ENCODE data around the gene WIZ. TPM values are rescaled to one million over a fixed set of nuclear protein-coding genes. Genes with fewer than 3 reads are reported as not detected.

The WIZ gene
- total RNA-seq, 2 donors from 2014 or later: 38.0 to 38.6 TPM

GRCh38 chr19:15381429-15381828, 68.3 kb downstream of the WIZ start:
- Histone ChIP-seq H3K9me3 (ENCODE audit: control insufficient read depth, low read length) (no peaks in the 10 kb centered on the region), H3K4me1 (ENCODE audit: control insufficient read depth, insufficient read depth, low read length) (no peaks in the 10 kb centered on the region), H3K9ac (ENCODE audit: extremely low read depth, low read length, poor library complexity, severe bottlenecking) (no peak overlapping the region), H3K4me3 (ENCODE audit: low read length) (peak overlapping the region; percentile 78), H3K36me3 (ENCODE audit: control insufficient read depth, insufficient read depth, low read length) (peaks cover 28% of the 10 kb centered on the region), H3K27ac (ENCODE audit: low read depth, low read length) (no peak overlapping the region), H3K27me3 (ENCODE audit: control insufficient read depth, insufficient read depth, low read length, poor library complexity, severe bottlenecking) (no peaks in the 10 kb centered on the region)
- H3K27me3 Mint-ChIP-seq (ENCODE audit: insufficient read depth): no peaks in the 10 kb centered on the region
- H3K9me3 Mint-ChIP-seq: no peaks in the 10 kb centered on the region
- 97 to 100% methylated on average over 2 of the region's 2 CpGs for WGBS, 2 experiments (ENCODE audit: insufficient coverage in 1 of 2, insufficient read length in 1 of 2)
- DNase-seq: no peak
- peaks cover 27% of the 10 kb centered on the region for H3K4me1 Mint-ChIP-seq
- H3K4me3 Mint-ChIP-seq: no peak overlapping the region
- peak overlapping the region; percentile 72 for H3K27ac Mint-ChIP-seq
- TF ChIP-seq CTCF (conservative IDR thresholded peaks at IDR 0.05): no peak
- H3K36me3 Mint-ChIP-seq (ENCODE audit: low read depth): peaks cover 31% of the 10 kb centered on the region

GRCh38 chr19:15379999-15380647, 69.6 kb downstream of the WIZ start:
- H3K36me3 ChIP-seq (ENCODE audit: control insufficient read depth, insufficient read depth, low read length): peaks cover 24% of the 10 kb centered on the region
- WGBS, 2 experiments (ENCODE audit: insufficient coverage in 1 of 2, insufficient read length in 1 of 2): 1 to 10% methylated on average over 7 to 56 of the region's 56 CpGs
- Mint-ChIP-seq H3K27me3 (ENCODE audit: insufficient read depth) (no peaks in the 10 kb centered on the region), H3K4me3 (peak overlapping the region; percentile 96), H3K27ac (peak overlapping the region; percentile 93), H3K36me3 (ENCODE audit: low read depth) (peaks cover 29% of the 10 kb centered on the region), H3K9me3 (no peaks in the 10 kb centered on the region), H3K4me1 (peaks cover 27% of the 10 kb centered on the region)
- peak; percentile 26 for TF ChIP-seq CTCF (conservative IDR thresholded peaks at IDR 0.05)
- H3K4me3 ChIP-seq (ENCODE audit: low read length): peak overlapping the region; percentile 78
- no peaks in the 10 kb centered on the region for H3K4me1 ChIP-seq (ENCODE audit: control insufficient read depth, insufficient read depth, low read length)
- no peaks in the 10 kb centered on the region for H3K27me3 ChIP-seq (ENCODE audit: control insufficient read depth, insufficient read depth, low read length, poor library complexity, severe bottlenecking)
- H3K9me3 ChIP-seq (ENCODE audit: control insufficient read depth, low read length): no peaks in the 10 kb centered on the region
- H3K27ac ChIP-seq (ENCODE audit: low read depth, low read length): peak overlapping the region; percentile 83
- DNase-seq: peak; percentile 94
- peak overlapping the region; percentile 49 for H3K9ac ChIP-seq (ENCODE audit: extremely low read depth, low read length, poor library complexity, severe bottlenecking)

GRCh38 chr19:15379083-15379998, 70.4 kb downstream of the WIZ start, which contains the start of gene AKAP8:
AKAP8 (minus strand) TSS chr19:15379787; CDS start chr19:15379731, 56 bp downstream.
- H3K4me3 Mint-ChIP-seq: peak within 1 kb of the TSS; percentile 96
- Histone ChIP-seq H3K27me3 (ENCODE audit: control insufficient read depth, insufficient read depth, low read length, poor library complexity, severe bottlenecking) (no peaks in the 10 kb centered on the region), H3K4me1 (ENCODE audit: control insufficient read depth, insufficient read depth, low read length) (no peaks in the 10 kb centered on the region), H3K9ac (ENCODE audit: extremely low read depth, low read length, poor library complexity, severe bottlenecking) (peak within 1 kb of the TSS; percentile 89), H3K4me3 (ENCODE audit: low read length) (peak within 1 kb of the TSS; percentile 95), H3K36me3 (ENCODE audit: control insufficient read depth, insufficient read depth, low read length) (peaks cover 24% of the 10 kb centered on the region), H3K27ac (ENCODE audit: low read depth, low read length) (peak within 1 kb of the TSS; percentile 95), H3K9me3 (ENCODE audit: control insufficient read depth, low read length) (no peaks in the 10 kb centered on the region)
- DNase-seq: peak; percentile 99
- H3K4me1 Mint-ChIP-seq: peaks cover 27% of the 10 kb centered on the region
- TF ChIP-seq CTCF (conservative IDR thresholded peaks at IDR 0.05): no peak
- H3K9me3 Mint-ChIP-seq: no peaks in the 10 kb centered on the region
- no peaks in the 10 kb centered on the region for H3K27me3 Mint-ChIP-seq (ENCODE audit: insufficient read depth)
- WGBS, 2 experiments (ENCODE audit: insufficient coverage in 1 of 2, insufficient read length in 1 of 2): 0 to 1% methylated on average over 25 to 111 of the region's 111 CpGs
- H3K27ac Mint-ChIP-seq: peak within 1 kb of the TSS; percentile 99
- H3K36me3 Mint-ChIP-seq (ENCODE audit: low read depth): peaks cover 31% of the 10 kb centered on the region

Measured in endodermal cell (in vitro differentiated cells).